Measurements from ENCODE around the gene NSUN3. TPM values are rescaled to one million over a fixed set of nuclear protein-coding genes. Genes with fewer than 3 reads are reported as not detected.

Gene NSUN3
- total and polyA plus RNA-seq, 11 donors: 2.9 to 11.2 (median 7.2) TPM

DNA sequence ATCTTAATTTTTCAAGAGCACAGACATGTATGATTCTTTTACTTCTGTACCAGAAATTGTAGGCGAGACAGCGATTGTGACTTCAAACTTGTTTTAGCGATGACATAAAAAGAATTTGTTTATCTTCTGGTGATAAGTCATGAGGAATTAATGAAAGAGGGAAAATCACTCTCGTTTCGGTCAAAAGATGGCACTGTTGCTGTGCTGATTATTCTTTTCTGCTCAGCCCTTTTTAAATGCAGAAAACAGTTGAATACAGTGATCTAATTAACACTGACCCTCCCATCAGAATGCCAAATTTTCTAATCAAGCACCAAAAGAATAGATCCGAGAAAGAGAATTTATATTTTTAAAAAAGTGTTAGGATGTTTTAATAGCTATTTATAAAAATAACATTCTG lies 52.6 kb downstream of the NSUN3 start:
- peaks cover 0 to 40% (median 18%) of the 10 kb centered on the region in 9 donors for H3K36me3 ChIP-seq
- H3K27me3 ChIP-seq: no peaks in the 10 kb centered on the region
- no peak overlapping the region for H3K27ac ChIP-seq
- WGBS, 4 donors: 58 to 63% (median 59%) methylated on average over 6 of the region's 6 CpGs
- intact Hi-C loops (cut with DNase I): no loop called here
- TF ChIP-seq POLR2A (IDR thresholded peaks at IDR 0.05): no peak
- TF ChIP-seq, protein P1, sequence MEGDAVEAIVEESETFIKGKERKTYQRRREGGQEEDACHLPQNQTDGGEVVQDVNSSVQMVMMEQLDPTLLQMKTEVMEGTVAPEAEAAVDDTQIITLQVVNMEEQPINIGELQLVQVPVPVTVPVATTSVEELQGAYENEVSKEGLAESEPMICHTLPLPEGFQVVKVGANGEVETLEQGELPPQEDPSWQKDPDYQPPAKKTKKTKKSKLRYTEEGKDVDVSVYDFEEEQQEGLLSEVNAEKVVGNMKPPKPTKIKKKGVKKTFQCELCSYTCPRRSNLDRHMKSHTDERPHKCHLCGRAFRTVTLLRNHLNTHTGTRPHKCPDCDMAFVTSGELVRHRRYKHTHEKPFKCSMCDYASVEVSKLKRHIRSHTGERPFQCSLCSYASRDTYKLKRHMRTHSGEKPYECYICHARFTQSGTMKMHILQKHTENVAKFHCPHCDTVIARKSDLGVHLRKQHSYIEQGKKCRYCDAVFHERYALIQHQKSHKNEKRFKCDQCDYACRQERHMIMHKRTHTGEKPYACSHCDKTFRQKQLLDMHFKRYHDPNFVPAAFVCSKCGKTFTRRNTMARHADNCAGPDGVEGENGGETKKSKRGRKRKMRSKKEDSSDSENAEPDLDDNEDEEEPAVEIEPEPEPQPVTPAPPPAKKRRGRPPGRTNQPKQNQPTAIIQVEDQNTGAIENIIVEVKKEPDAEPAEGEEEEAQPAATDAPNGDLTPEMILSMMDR (IDR thresholded peaks at IDR 0.05): peak in 7 of 12 donors; percentile 9 to 44 (median 28)
- no peak overlapping the region for H3K4me3 ChIP-seq
- no peak for DNase-seq
- peaks cover 0 to 4% (median 0%) of the 10 kb centered on the region in 12 donors for H3K4me1 ChIP-seq
- ATAC-seq: no peak
- H3K9me3 ChIP-seq: no peaks in the 10 kb centered on the region

DNA sequence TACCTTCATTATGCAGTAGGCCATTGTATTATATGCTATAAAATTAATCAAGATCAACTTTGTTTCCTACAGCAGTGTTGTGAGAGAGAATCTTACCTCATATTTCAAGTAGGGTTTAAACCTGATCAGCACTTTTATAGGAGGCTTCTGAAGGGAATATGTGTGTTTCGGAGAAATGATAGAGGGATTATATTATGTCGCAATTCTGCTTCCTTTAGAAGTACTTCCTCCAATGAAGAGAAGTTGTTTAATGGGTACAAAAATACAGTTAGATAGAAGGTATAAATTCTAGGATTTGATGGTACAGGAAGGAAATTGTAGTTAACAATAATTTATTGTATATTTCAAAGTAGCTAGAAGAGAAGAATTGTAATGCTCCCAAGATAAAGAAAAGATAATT lies 54.9 kb downstream of the NSUN3 start:
- Histone ChIP-seq H3K27ac (no peak overlapping the region), H3K9me3 (no peaks in the 10 kb centered on the region), H3K4me1 (peaks cover 0 to 4% (median 0%) of the 10 kb centered on the region in 12 donors), H3K27me3 (no peaks in the 10 kb centered on the region), H3K36me3 (peaks cover 0 to 19% (median under 1%) of the 10 kb centered on the region in 9 donors), H3K4me3 (no peak overlapping the region)
- DNase-seq (no peak), ATAC-seq (no peak)
- WGBS, 4 donors: 90 to 98% (median 93%) methylated on average over 2 of the region's 2 CpGs
- no peak for TF ChIP-seq POLR2A (IDR thresholded peaks at IDR 0.05)
- TF ChIP-seq, protein P1 (IDR thresholded peaks at IDR 0.05): no peak
- intact Hi-C loops (cut with DNase I): no loop called here

DNA sequence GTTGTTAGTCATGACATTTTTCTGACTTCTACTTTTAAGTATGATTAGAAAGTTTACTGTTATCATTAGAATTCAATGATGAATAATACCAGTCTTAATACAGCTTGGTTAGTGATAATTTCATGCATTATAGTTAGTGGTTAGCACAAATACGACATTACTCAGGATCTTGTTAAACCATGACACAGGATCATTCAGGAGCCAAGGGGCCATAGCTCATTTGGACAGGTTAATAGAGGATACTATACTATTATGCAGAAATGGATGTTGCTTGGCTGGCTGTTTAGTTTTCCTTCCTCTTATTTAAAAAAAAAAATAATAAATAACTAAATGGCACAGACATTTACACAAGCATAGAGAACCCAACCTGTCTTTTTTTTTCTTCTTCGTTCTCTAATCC lies 55.5 kb downstream of the NSUN3 start:
- whole genome bisulfite sequencing, 4 donors: 89 to 93% (median 92%) methylated on average over 2 of the region's 2 CpGs
- no peak for TF ChIP-seq POLR2A (IDR thresholded peaks at IDR 0.05)
- TF ChIP-seq, protein P1 (IDR thresholded peaks at IDR 0.05): no peak
- H3K27ac ChIP-seq: no peak overlapping the region
- no peak overlapping the region for H3K4me3 ChIP-seq
- intact Hi-C loops (cut with DNase I): no loop called here
- H3K36me3 ChIP-seq: peaks cover 0 to 16% (median under 1%) of the 10 kb centered on the region in 9 donors
- ATAC-seq: no peak
- no peak for DNase-seq
- no peaks in the 10 kb centered on the region for H3K9me3 ChIP-seq
- H3K27me3 ChIP-seq: no peaks in the 10 kb centered on the region
- H3K4me1 ChIP-seq: peaks cover 0 to 4% (median 0%) of the 10 kb centered on the region in 12 donors

DNA sequence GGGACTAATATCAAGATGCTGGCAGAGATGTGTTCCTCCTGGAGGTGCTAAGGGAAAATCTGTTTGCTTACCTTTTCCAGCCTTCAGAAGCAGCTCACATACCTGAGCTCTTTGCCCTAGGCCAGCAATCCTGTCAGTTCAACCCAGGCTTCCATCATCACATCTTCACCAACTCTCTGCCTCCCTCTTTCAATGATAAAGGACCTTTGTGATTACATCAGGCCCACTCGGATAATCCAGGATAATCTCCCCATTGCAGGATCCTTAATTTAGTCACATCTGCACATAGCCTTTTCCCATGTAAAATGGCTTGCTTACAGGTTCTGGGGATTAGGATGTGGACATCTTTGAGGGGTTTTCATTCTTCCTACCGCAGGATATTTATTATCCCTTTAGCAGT lies 58.3 kb downstream of the NSUN3 start:
- 82 to 91% (median 89%) methylated on average over 2 of the region's 2 CpGs for WGBS, 4 donors
- H3K27me3 ChIP-seq: no peaks in the 10 kb centered on the region
- no peak for TF ChIP-seq POLR2A (IDR thresholded peaks at IDR 0.05)
- no peaks in the 10 kb centered on the region for H3K9me3 ChIP-seq
- peaks cover 0 to 4% (median 0%) of the 10 kb centered on the region in 12 donors for H3K4me1 ChIP-seq
- H3K4me3 ChIP-seq: no peak overlapping the region
- no peak for ATAC-seq
- H3K36me3 ChIP-seq: peaks cover 0 to 23% (median 15%) of the 10 kb centered on the region in 9 donors
- no peak for DNase-seq
- H3K27ac ChIP-seq: no peak overlapping the region
- intact Hi-C loops (cut with DNase I): no loop called here

DNA sequence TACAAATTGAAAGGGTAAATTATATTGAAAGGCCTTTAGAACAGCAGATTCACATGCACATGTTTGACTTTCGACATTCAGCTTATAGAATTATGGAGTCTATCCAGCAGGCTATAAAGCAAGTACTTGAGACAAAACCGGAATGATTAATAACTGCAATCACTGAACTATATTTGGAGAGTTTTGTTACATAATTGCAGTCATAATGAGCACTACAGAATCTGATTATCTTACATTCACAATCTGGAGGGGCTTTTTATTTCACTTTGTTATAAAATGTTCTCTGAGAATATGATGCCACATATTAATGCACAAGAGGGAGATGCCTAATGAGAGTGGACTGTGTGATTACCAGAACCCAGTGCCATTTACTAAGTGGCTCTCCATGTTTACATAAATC lies 64.3 kb downstream of the NSUN3 start:
- Histone ChIP-seq H3K27me3 (no peaks in the 10 kb centered on the region), H3K9me3 (no peaks in the 10 kb centered on the region), H3K27ac (no peak overlapping the region), H3K4me1 (peaks cover 0 to 8% (median 0%) of the 10 kb centered on the region in 12 donors), H3K36me3 (peaks cover 0 to 54% (median 36%) of the 10 kb centered on the region in 9 donors), H3K4me3 (no peak overlapping the region)
- ATAC-seq: no peak
- no peak for DNase-seq
- intact Hi-C loops (cut with DNase I): no loop called here
- 68 to 78% (median 74%) methylated on average over 2 of the region's 2 CpGs for WGBS, 4 donors
- TF ChIP-seq, protein P1 (IDR thresholded peaks at IDR 0.05): no peak
- no peak for TF ChIP-seq POLR2A (IDR thresholded peaks at IDR 0.05)

Measured in heart left ventricle (tissue), 16 donors.